ENCODE results near the gene STX11. TPM values are rescaled to one million over a fixed set of nuclear protein-coding genes. Genes with fewer than 3 reads are reported as not detected.

The STX11 gene
- 1 to 10 TPM; 9.5 to 9.9 TPM for total RNA-seq

DNA sequence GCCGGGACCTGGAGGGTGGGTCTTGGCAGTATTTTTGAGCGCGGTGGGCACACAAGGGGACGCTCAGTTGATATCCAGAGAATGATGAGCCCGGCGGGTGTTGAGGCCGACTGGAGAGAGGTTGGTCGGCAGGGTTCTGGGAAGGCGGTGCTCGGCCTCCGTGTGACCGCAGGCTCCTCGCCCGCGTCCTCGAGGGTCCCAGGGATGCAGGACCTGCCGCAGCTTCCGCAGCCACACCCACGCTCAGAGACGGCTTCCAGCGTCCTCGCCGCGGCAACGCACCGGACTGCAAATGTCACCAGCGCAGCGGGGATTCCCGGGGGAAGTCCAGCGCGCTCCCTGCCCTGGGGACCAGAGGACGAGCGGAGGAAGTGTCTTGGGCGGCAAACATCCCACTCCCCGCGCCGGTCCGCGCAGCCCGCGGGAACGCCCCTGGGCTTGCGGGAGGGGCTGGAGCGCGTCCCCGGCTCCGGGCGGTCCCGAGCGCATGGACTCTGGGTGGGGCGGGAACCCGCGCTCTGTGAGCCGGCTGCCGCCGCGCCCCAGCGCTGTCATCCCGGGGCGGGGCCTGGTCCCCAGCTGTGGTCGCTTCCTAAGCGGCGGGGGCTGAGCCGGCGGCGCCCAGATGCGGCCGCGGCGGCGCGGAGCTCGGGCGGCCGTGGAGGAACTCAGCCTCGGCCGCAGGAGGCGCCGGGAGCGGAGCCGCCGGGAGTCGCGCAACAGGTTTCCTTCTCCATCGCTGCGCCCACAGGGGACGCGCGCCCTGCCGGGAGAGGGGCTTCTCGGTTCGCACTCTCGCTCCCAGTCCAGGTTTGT, at the start of gene STX11:
Gene STX11 (plus strand): TSS at position 624 of the 816 bp plus-strand sequence. CDS start 36,111 bp downstream, outside the sequence.

Other genes starting within 250 kb of the STX11 start
- 1 to 10 TPM; 2.1 to 2.7 TPM for gene PLAGL1, start 142.3 kb upstream of the STX11 start, total RNA-seq
- gene SF3B5, start 54.9 kb upstream of the STX11 start, total RNA-seq: 100 to 1,000 TPM; 132 to 136 TPM
- gene UTRN, start 134.8 kb downstream of the STX11 start, total RNA-seq: 100 to 1,000 TPM; 132 TPM

Measured in activated naive CD4-positive, alpha-beta T cell treated with anti-CD3 and anti-CD28 coated beads, Interleukin-2, amount 10 ng/mL, durations not matched to agents 5 hours and 36 hours (primary cell).